ENCODE data around the gene PTEN.
"Not testable (repeated sequence)": the region's sequence is repeated elsewhere in the genome, so short reads cannot be mapped to it uniquely, and the experiment has no call there.

PTEN gene

GRCh38 chr10:87873656-87874055 lies 10.2 kb downstream of the PTEN start:
- no peak for DNase-seq

GRCh38 chr10:87875929-87876571 lies 12.6 kb downstream of the PTEN start:
- DNase-seq, result no peak

GRCh38 chr10:87878664-87879459 lies 15.4 kb downstream of the PTEN start:
- DNase-seq, result no peak

GRCh38 chr10:87880336-87880735 lies 16.9 kb downstream of the PTEN start:
- no peak for DNase-seq

- not testable (repeated sequence) for DNase-seq
These were observed 18.1 kb downstream of the PTEN start for GRCh38 chr10:87881373-87882059.

- DNase-seq, result no peak
These were observed 19.3 kb downstream of the PTEN start for GRCh38 chr10:87882555-87883294.

- DNase-seq, result no peak
These were observed 23.2 kb downstream of the PTEN start for GRCh38 chr10:87886635-87887034.

GRCh38 chr10:87887146-87887545 lies 23.7 kb downstream of the PTEN start:
- no peak for DNase-seq

- no peak for DNase-seq
These were observed 24.3 kb downstream of the PTEN start for GRCh38 chr10:87887548-87888289.

- DNase-seq, result no peak
These were observed 32.0 kb downstream of the PTEN start for GRCh38 chr10:87895430-87895829.

- DNase-seq, result no peak
These were observed 32.8 kb downstream of the PTEN start for GRCh38 chr10:87896216-87896615.

- DNase-seq, result not testable (repeated sequence)
These were observed 34.5 kb downstream of the PTEN start for GRCh38 chr10:87897957-87898356.

- not testable (repeated sequence) for DNase-seq
These were observed 40.0 kb downstream of the PTEN start for GRCh38 chr10:87903396-87903795.

- no peak for DNase-seq
These were observed 49.9 kb downstream of the PTEN start for GRCh38 chr10:87913156-87913921.

- no peak for DNase-seq
These were observed 52.0 kb downstream of the PTEN start for GRCh38 chr10:87915406-87915805.

GRCh38 chr10:87915989-87916388 lies 52.6 kb downstream of the PTEN start:
- DNase-seq, result no peak

- no peak for DNase-seq
These were observed 53.1 kb downstream of the PTEN start for GRCh38 chr10:87916515-87916914.

GRCh38 chr10:87918254-87918859 lies 54.9 kb downstream of the PTEN start:
- DNase-seq, result no peak

GRCh38 chr10:87920538-87920937 lies 57.1 kb downstream of the PTEN start:
- DNase-seq, result no peak

GRCh38 chr10:87921931-87922688 lies 58.7 kb downstream of the PTEN start:
- DNase-seq, result no peak
